H1 (cell line): ENCODE measurements around the gene TNS1. TPM values are rescaled to one million over a fixed set of nuclear protein-coding genes. Genes with fewer than 3 reads are reported as not detected.

Source experiments
- CTCF ChIA-PET: fragments of 300-600 bp; sonication (Branson Sonifier 250); formaldehyde crosslinking; loops from one replicate; lab custom pipeline; 2021; ENCODE audit not compliant: partially characterized antibody; lab: Charles Lee
- POLR2A ChIA-PET: fragments of 300-600 bp; sonication (Branson Sonifier 250); formaldehyde crosslinking; loops from one replicate; lab custom pipeline; 2021; ENCODE audit warnings: inconsistent platforms; ENCODE audit not compliant: partially characterized antibody; lab: Charles Lee
- DNase-seq, 2 experiments: peaks; one replicate each; pipeline versions ENCODE4 v3.0.0 to v3.0.0-alpha.2; 2010 to 2022; ENCODE audit warnings: low spot score in 2 of 2, low read depth in 1 of 2, mixed read lengths in 1 of 2
- FAIRE-seq: peaks from 2 replicates; lab custom pipeline; 2011; peaks lifted over from hg19 to GRCh38; lab: Jason Lieb, UNC
- H2AFZ ChIP-seq: 2 replicates; pipeline ENCODE4 v1.8.1; 2012; ENCODE audit warnings: low read length, inconsistent platforms
- H2AK5ac ChIP-seq: 2 replicates; pipeline ENCODE4 v1.6.1; 2013; ENCODE audit warnings: low read depth, low read length
- H2BK120ac ChIP-seq: replicated peaks from 2 replicates; pipeline ENCODE3; 2013; ENCODE audit warnings: low read depth, low read length, inconsistent platforms
- H2BK12ac ChIP-seq: 2 replicates; pipeline ENCODE4 v1.6.1; 2013; ENCODE audit warnings: low read depth, low read length
- H2BK15ac ChIP-seq: 2 replicates; pipeline ENCODE4 v1.6.1; 2013; ENCODE audit warnings: low read length
- H2BK20ac ChIP-seq: 2 replicates; pipeline ENCODE4 v1.6.1; 2013; ENCODE audit warnings: low read length
- H2BK5ac ChIP-seq: 2 replicates; pipeline ENCODE4 v1.6.1; 2013; ENCODE audit warnings: low read depth, low read length
- H3K14ac ChIP-seq: 2 replicates; pipeline ENCODE4 v1.6.1; 2013; ENCODE audit warnings: inconsistent platforms; ENCODE audit not compliant: insufficient read length
- H3K18ac ChIP-seq: 2 replicates; pipeline ENCODE4 v1.6.1; 2013; ENCODE audit warnings: low read length; ENCODE audit errors: extremely low read depth
- H3K23ac ChIP-seq: 2 replicates; pipeline ENCODE4 v1.6.1; 2013; ENCODE audit warnings: inconsistent platforms; ENCODE audit not compliant: insufficient read length
- H3K23me2 ChIP-seq: 2 replicates; pipeline ENCODE4 v1.6.1; 2013; ENCODE audit warnings: low read depth, low read length
- H3K27ac ChIP-seq: 2 replicates; pipeline ENCODE4 v1.6.1; 2011; ENCODE audit warnings: low read depth, low read length, inconsistent platforms
- H3K27me3 ChIP-seq, 4 experiments: replicated peaks in 1 of 4; 1 replicate in 1 of 4; 2 replicates in 3 of 4; pipeline versions ENCODE4 v1.6.1 to v1.8.1; 2011 to 2013; ENCODE audit warnings: low read length in 3 of 4, mild to moderate bottlenecking in 3 of 4, inconsistent platforms in 2 of 4, mixed read lengths in 2 of 4, moderate library complexity in 1 of 4; ENCODE audit not compliant: control insufficient read depth in 3 of 4, insufficient read depth in 3 of 4; ENCODE audit errors: extremely low read depth in 1 of 4
- H3K36me3 ChIP-seq, 4 experiments: 2 replicates each; pipeline versions ENCODE4 v1.6.1 to v1.8.1; 2011 to 2013; ENCODE audit warnings: mild to moderate bottlenecking in 4 of 4, low read length in 3 of 4, moderate library complexity in 2 of 4, control low read depth in 1 of 4, inconsistent platforms in 1 of 4; ENCODE audit not compliant: insufficient read depth in 4 of 4, control insufficient read depth in 2 of 4
- H3K4ac ChIP-seq: replicated peaks from 2 replicates; pipeline ENCODE3; 2013; ENCODE audit warnings: low read length, low read depth, mixed read lengths, inconsistent platforms; ENCODE audit not compliant: insufficient read length
- H3K4me1 ChIP-seq, 4 experiments: replicated peaks in 1 of 4; 1 replicate in 1 of 4; 2 replicates in 3 of 4; pipeline versions ENCODE4 v1.6.1 to v1.8.1; 2011 to 2013; ENCODE audit warnings: low read length in 3 of 4, inconsistent platforms in 2 of 4, mixed read lengths in 1 of 4; ENCODE audit not compliant: insufficient read depth in 4 of 4, control insufficient read depth in 3 of 4
- H3K4me2 ChIP-seq, 2 experiments: 2 replicates each; pipeline versions ENCODE4 v1.6.1 to v1.8.1; 2011 to 2013; ENCODE audit warnings: low read depth in 2 of 2, low read length in 2 of 2, control low read depth in 1 of 2, inconsistent platforms in 1 of 2, mild to moderate bottlenecking in 1 of 2; ENCODE audit not compliant: insufficient read depth in 1 of 2
- H3K4me3 ChIP-seq, 4 experiments: fragments of 200-600, 300-600 bp in 1 of 4; sonication (generic), shearing (Covaris generic), sonication (Bioruptor Twin) in 1 of 4; 2 replicates each; pipeline versions ENCODE4 v1.5.1 to v1.8.1; 2011 to 2016; ENCODE audit warnings: low read length in 4 of 4, low read depth in 3 of 4, control low read depth in 2 of 4, inconsistent platforms in 2 of 4, mild to moderate bottlenecking in 2 of 4, mixed read lengths in 1 of 4, moderate library complexity in 1 of 4; ENCODE audit not compliant: insufficient read depth in 2 of 4; ENCODE audit errors: extremely low read depth in 1 of 4
- H3K56ac ChIP-seq: replicated peaks from 2 replicates; pipeline ENCODE3; 2013; ENCODE audit warnings: low read depth, mild to moderate bottlenecking, mixed read lengths, low read length, inconsistent platforms; ENCODE audit not compliant: insufficient read length
- H3K79me1 ChIP-seq: 2 replicates; pipeline ENCODE4 v1.6.1; 2013; ENCODE audit warnings: low read depth, low read length, control low read depth
- H3K79me2 ChIP-seq, 2 experiments: 2 replicates each; pipeline versions ENCODE4 v1.6.1 to v1.8.1; 2012 to 2013; ENCODE audit warnings: low read length in 2 of 2, mild to moderate bottlenecking in 2 of 2, inconsistent platforms in 1 of 2; ENCODE audit not compliant: insufficient read depth in 2 of 2, control insufficient read depth in 1 of 2
- H3K9ac ChIP-seq, 4 experiments: replicated peaks in 1 of 4; 1 replicate in 1 of 4; 2 replicates in 3 of 4; pipeline versions ENCODE4 v1.6.1 to v1.8.1; 2011 to 2013; ENCODE audit warnings: low read depth in 3 of 4, low read length in 3 of 4, control low read depth in 2 of 4, mild to moderate bottlenecking in 2 of 4, moderate library complexity in 2 of 4, inconsistent platforms in 1 of 4; ENCODE audit errors: extremely low read depth in 1 of 4
- H3K9me3 ChIP-seq, 2 experiments: 2 replicates each; pipeline versions ENCODE4 v1.6.1 to v1.8.1; 2012 to 2013; ENCODE audit warnings: mild to moderate bottlenecking in 2 of 2, moderate library complexity in 2 of 2, control low read depth in 1 of 2, inconsistent platforms in 1 of 2, low read depth in 1 of 2, low read length in 1 of 2, mixed read lengths in 1 of 2; ENCODE audit not compliant: insufficient read depth in 2 of 2
- H4K20me1 ChIP-seq, 2 experiments: replicated peaks in 1 of 2; 2 replicates each; pipeline versions ENCODE3 to v1.8.1; 2011 to 2013; ENCODE audit warnings: inconsistent platforms in 2 of 2, low read length in 2 of 2, mild to moderate bottlenecking in 1 of 2; ENCODE audit not compliant: insufficient read depth in 2 of 2, control insufficient read depth in 1 of 2
- H4K5ac ChIP-seq: 2 replicates; pipeline ENCODE4 v1.6.1; 2013; ENCODE audit warnings: low read length, low read depth, mixed read lengths, inconsistent platforms; ENCODE audit not compliant: insufficient read length
- H4K8ac ChIP-seq: 2 replicates; pipeline ENCODE4 v1.8.0; 2013; ENCODE audit warnings: mild to moderate bottlenecking, moderate library complexity, low read length, inconsistent platforms; ENCODE audit not compliant: insufficient read depth; ENCODE audit errors: extremely low read depth
- H4K91ac ChIP-seq: replicated peaks from 2 replicates; pipeline ENCODE3; 2013; ENCODE audit warnings: low read length, mixed read lengths, inconsistent platforms; ENCODE audit not compliant: insufficient read length
- BRCA1 ChIP-seq: IDR thresholded peaks from 2 replicates; pipeline ENCODE4 v1.6.1; 2012; ENCODE audit warnings: low read depth, low read length, improper control_type of control experiment
- CEBPB ChIP-seq: IDR thresholded peaks from 2 replicates; pipeline ENCODE4 v1.6.1; 2012; ENCODE audit warnings: low read depth, low read length
- CTCF ChIP-seq, 3 experiments: IDR thresholded peaks; 1 replicate in 2 of 3; 2 replicates in 1 of 3; pipeline versions ENCODE4 v1.5.1 to v1.6.1; 2011; ENCODE audit warnings: low read length in 3 of 3, mild to moderate bottlenecking in 3 of 3, inconsistent platforms in 2 of 3, low read depth in 1 of 3, moderate library complexity in 1 of 3; ENCODE audit not compliant: insufficient read depth in 1 of 3; ENCODE audit errors: control extremely low read depth in 1 of 3
- FOSL1 ChIP-seq: IDR thresholded peaks from 2 replicates; pipeline ENCODE4 v1.6.1; 2011; ENCODE audit warnings: mild to moderate bottlenecking, low read depth, low read length, moderate library complexity; ENCODE audit not compliant: insufficient read depth
- HDAC6 ChIP-seq: IDR thresholded peaks from one replicate; pipeline ENCODE4 v1.7.1; 2012; ENCODE audit warnings: low read depth, mild to moderate bottlenecking, inconsistent platforms, low read length, moderate library complexity
- WGBS, 2 experiments: shearing (Covaris generic) in 1 of 2; methylation state at CpG; one replicate each; pipeline versions ENCODE4 v1.1.6 to v1.1.7; 2013 to 2015; ENCODE audit warnings: low lambda C conversion rate in 2 of 2, mixed read lengths in 2 of 2, inconsistent platforms in 1 of 2, low coverage in 1 of 2, missing lambda C conversion rate in 1 of 2; ENCODE audit not compliant: insufficient replicate concordance in 2 of 2, insufficient coverage in 1 of 2, insufficient read length in 1 of 2; ENCODE audit errors: extremely low coverage in 1 of 2, missing lambda C conversion rate in 1 of 2; 5-methylcytosine and 5-hydroxymethylcytosine counted together
- polyA plus RNA-seq, 7 experiments: library from polyadenylated mRNA; depleted of rRNA in 3 of 7; stranded (reverse) in 5 of 7; unstranded in 2 of 7; fragments of >200 nt in 5 of 7; fragments of 200-250 nt in 2 of 7; gene quantifications; 1 replicate in 5 of 7; 2 replicates in 1 of 7; 4 replicates in 1 of 7; pipeline versions ENCODE4 v1.2.1 to v1.2.3, GENCODE V29; 2011 to 2013; ENCODE audit warnings: missing spikeins in 2 of 7, mixed read lengths in 2 of 7
- total RNA-seq: library from RNA; stranded (reverse); fragmentation: NEBNext Ultra II Directional; extraction: Animal tissue kit (Norgen Biotek cat#: 25700); gene quantifications from 2 replicates; pipeline ENCODE4 v1.2.1, GENCODE V29; 2021

TNS1 gene
- total and polyA plus RNA-seq, 2 of the 8 experiments (the other 6 are each of a cell fraction or from before 2014, with no cell fraction given), result 1.5 to 5.1 TPM

- Histone ChIP-seq H2AFZ (peak overlapping the region; percentile 83; the same call in 1 of the 2 replicates), H3K4ac (no peak overlapping the region)
Observed at GRCh38 chr2:217775920-217776503, 226.8 kb downstream of the TNS1 start.

More at GRCh38 chr2:217775920-217776503, 226.8 kb downstream of the TNS1 start:
- Histone ChIP-seq H3K23ac (no peak overlapping the region), H4K91ac (no peak overlapping the region)
- TF ChIP-seq CTCF (IDR thresholded peaks at IDR 0.05; ENCODE audit: control extremely low read depth in 1 of 3, insufficient read depth in 1 of 3, low read depth in 1 of 3, low read length in 3 of 3) (peak in 2 of 3 experiments; percentile 7 to 21; a peak in 2 of 4 replicates), FOSL1 (no peak), CEBPB (no peak), BRCA1 (no peak), HDAC6 (no peak)
- TF ChIP-seq, all 59 proteins: peak for 1
- Histone ChIP-seq H3K4me3 (no peak overlapping the region), H2AK5ac (no peak overlapping the region), H3K9me3 (no peaks in the 10 kb centered on the region), H3K23me2 (no peaks in the 10 kb centered on the region), H3K27ac (no peak overlapping the region), H3K36me3 (no peaks in the 10 kb centered on the region), H3K9ac (no peak overlapping the region), H2BK12ac (no peak overlapping the region), H2BK15ac (no peak overlapping the region), H3K79me1 (no peaks in the 10 kb centered on the region), H2BK120ac (no peak overlapping the region), H3K4me1 (no peaks in the 10 kb centered on the region), H2BK5ac (no peak overlapping the region), H3K27me3 (no peaks in the 10 kb centered on the region; a peak in 1 of 7 replicates), H4K5ac (no peak overlapping the region), H3K79me2 (no peaks in the 10 kb centered on the region), H3K18ac (no peak overlapping the region), H4K20me1 (no peaks in the 10 kb centered on the region), H2BK20ac (no peak overlapping the region), H3K14ac (no peak overlapping the region), H3K4me2 (no peak overlapping the region), H3K56ac (no peak overlapping the region), H4K8ac (no peak overlapping the region)
- ChIA-PET POLR2A (interaction anchor here (0.6 kb wide), 1 partner anchor 1668 kb away, joined by 3 read pairs; no protein-coding TSS in a partner anchor), CTCF (interaction anchor here (1.1 to 6.7 kb wide), 6 partner anchors 10 to 232 kb away, joined by 3 to 48 read pairs (median 4); no protein-coding TSS in a partner anchor)
- DNase-seq (no peak), FAIRE-seq (no peak)
- WGBS, 2 experiments, result 83% methylated on average over 4 of the region's 4 CpGs; no CpG with 5 or more reads in 1 of the 2 experiments
